CD4-positive, alpha-beta T cell treated with Interleukin-17A for 1 hour (primary cell): Measurements from ENCODE around the gene GNG7.
"Not testable (repeated sequence)": the region's sequence is repeated elsewhere in the genome, so short reads cannot be mapped to it uniquely, and the experiment has no call there.

Experiments
- DNase-seq: peaks from one replicate; pipeline ENCODE4 v3.0.0-alpha.2; 2020

Gene GNG7

DNA sequence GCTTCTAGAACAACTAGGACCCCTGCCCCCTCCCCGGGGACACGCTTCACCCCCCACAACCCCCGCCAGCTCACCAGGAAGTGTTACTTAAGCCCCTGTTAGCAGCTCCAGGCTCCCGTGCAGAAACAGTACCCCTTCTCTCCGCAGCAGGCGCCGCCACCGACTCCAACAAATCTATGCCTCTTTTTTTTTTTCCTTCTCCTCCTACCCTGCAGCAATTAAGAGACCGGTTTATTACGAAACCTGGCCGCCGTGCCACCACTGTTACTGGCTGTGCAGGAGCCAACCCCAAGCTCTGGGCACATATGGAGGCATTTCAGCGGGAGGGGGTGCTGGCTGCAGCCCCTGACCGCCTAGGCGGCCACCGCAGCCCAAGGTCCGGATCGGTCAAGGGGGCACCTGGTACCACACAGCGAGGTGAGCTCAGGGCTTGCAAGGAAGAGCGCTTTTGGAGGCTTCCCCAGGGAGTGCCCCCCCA lies 224.2 kb downstream of the GNG7 start:
- peak; percentile 58 for DNase-seq

DNA sequence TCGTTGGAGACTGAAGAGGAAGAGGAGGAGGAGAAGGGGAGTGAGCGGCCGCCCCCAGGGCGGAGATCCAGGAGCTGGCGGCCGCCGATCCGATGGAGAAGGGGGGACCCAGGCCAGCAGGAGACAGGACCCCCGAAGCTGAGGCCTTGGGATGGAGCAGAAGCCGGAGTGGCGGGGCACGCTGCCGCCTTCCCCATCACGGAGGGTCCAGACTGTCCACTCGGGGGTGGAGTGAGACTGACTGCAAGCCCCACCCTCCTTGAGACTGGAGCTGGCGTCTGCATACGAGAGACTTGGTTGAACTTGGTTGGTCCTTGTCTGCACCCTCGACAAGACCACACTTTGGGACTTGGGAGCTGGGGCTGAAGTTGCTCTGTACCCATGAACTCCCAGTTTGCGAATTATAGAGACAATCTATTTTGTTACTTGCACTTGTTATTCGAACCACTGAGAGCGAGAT lies 224.7 kb downstream of the GNG7 start:
- DNase-seq, result peak; percentile 26

DNA sequence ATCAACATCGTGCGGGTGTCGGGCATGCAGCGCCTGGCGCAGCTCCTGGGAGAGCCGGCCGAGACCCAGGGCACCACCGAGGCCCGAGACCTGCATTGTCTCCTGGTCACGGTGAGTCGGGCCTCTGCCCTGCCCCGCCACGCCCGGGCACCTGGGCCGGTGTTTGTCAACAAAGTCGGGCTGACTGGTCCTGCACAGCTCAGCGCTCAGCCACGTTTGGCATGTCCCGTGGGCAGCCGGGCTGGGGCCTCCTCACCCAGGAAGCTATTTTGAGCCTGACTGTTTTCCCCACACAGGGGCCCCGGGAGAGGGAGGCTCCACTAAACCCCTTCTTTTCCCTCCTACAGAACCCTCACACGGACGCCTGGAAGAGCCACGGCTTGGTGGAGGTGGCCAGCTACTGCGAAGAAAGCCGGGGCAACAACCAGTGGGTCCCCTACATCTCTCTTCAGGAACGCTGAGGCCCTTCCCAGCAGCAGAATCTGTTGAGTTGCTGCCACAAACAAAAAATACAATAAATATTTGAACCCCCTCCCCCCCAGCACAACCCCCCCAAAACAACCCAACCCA lies 225.3 kb downstream of the GNG7 start:
- DNase-seq, result no peak

DNA sequence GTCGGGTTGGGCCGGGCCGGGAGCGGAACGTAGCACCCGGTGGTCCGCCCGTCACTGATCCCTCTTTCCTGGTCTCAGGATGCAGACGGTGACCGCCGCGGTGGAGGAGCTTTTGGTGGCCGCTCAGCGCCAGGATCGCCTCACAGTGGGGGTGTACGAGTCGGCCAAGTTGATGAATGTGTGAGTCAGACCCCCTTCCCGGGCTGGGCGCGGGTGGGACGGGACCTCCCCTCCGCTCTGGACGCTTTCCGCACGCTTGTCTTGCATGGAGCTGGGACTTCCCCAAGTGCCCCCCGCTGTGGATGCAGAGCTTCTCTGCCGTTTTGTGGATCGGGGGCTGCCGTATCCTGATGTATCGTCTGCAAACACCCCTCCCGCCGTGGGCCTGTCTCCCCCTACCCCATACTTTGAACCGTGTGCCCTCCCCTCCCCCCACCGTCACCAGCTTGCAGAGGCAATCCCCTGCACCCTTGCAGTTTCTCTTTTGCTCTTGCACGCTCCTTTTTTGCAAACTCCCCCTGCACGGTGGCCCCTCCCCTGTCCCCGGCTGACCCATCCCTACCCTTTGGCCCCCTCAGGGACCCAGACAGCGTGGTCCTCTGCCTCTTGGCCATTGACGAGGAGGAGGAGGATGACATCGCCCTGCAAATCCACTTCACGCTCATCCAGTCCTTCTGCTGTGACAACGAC lies 225.9 kb downstream of the GNG7 start:
- DNase-seq, result peak; percentile 68

DNA sequence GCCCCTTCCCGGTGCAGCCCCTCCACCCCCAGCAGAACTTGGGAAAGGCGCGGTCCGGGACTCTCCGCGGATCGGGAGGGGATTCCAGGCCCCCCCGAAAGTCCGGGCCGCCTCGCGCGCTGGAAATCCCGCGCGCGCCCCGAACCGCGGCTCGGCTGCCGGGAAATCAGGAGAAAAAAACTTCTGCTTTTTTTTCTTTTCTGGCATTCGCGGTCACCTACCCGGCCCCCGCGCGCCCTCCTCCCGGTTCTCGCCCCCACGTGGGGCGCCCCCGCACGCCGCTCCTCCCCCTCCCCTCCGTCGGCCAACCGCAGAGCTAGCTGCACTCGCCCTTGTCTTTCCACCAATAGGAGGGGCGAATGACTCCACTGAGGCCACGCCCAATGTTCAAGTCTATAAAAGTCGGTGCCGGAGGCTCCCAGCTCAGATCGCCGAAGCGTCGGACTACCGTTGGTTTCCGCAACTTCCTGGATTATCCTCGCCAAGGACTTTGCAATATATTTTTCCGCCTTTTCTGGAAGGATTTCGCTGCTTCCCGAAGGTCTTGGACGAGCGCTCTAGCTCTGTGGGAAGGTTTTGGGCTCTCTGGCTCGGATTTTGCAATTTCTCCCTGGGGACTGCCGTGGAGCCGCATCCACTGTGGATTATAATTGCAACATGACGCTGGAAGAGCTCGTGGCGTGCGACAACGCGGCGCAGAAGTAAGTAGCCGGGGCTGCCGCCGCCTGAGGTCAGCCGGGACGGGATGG lies 226.6 kb downstream of the GNG7 start, which contains the start of gene GADD45B:
Gene GADD45B (plus strand): TSS at position 426 of the 749 bp plus-strand sequence. CDS start 232 bp downstream, at position 658.
- peak; percentile 98 for DNase-seq

DNA sequence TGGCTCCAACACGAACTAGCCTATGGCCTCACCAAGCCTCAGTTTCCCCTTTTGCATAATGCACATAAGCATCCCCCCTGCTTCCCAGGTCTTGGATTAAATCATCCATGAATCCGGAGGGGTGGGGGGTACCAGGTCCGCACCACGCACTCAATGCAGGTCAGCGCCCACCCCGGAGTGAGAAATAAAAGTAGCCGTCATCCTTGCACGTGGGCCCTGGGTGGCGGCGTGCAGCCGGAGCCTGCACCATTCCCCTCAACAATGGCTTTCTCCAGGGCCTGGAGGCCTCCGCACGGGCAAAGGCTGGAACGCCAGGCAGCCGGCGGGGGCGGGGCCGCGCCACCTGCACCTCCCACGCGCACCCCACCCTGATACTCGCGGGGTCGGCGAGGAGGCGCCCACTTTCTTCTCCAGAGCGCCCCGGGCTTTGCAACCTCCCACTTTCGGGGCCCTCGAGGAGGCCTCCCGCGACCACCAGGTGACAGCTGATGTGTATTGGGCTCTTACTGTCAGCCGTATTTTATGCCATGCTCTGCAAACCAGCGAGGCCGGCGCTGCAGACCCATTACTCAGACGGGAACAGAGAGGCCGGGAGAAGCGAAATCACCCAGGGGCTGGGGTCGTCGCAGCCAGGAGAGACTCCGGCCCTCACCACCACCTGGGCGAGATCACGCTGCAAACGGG lies 227.3 kb downstream of the GNG7 start:
- peak; percentile 64 for DNase-seq

DNA sequence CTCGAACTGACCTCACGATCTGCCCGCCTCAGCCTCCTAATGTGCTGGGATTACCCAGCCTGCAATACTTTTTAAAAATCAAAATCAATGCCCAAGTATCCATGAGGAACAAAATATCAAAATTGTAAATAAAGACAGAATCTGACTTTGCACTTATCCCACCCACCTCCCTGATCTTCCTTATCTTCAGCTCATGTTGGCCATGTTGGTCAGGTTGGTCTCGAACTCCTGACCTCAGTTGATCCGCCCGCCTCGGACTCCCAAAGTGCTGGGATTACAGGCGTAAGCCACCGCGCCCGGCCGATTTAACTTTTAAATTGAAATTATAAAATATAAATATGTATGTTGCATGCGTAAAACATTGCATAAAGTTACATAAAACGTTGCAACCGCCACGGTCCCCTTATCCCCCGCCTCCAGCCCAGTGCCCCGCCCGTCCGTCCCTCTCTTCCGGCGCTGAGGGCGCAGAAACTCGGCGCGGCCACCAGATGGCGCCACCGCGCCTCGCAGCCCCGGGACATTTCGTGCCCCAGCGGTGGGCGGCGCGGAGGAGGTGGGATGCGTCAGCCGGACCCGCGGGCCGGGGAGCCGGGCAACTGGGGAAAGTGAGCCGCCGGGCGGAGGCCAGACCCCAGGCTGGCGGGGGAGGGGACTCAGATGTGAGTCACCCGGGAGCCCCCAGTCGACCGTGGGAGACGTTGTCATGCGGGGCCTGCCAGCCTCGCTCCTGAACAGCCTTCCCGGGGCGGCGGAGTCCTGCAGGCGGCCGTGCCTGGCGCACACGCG lies 228.1 kb downstream of the GNG7 start:
- DNase-seq, result peak; percentile 87

DNA sequence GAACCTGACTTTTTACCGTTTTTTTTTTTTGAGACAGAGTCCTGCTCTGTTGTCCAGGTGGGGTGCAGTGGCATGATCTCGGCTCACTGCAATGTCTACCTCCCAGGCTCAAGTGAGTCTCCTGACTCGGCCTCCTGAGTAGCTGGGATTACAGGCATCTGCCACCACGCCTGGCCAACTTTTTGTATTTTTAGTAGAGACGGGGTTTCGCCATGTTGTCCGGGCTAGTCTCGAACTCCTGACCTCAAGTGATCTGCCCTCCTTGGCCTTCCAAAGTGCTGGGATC lies 232.6 kb downstream of the GNG7 start:
- not testable (repeated sequence) for DNase-seq

DNA sequence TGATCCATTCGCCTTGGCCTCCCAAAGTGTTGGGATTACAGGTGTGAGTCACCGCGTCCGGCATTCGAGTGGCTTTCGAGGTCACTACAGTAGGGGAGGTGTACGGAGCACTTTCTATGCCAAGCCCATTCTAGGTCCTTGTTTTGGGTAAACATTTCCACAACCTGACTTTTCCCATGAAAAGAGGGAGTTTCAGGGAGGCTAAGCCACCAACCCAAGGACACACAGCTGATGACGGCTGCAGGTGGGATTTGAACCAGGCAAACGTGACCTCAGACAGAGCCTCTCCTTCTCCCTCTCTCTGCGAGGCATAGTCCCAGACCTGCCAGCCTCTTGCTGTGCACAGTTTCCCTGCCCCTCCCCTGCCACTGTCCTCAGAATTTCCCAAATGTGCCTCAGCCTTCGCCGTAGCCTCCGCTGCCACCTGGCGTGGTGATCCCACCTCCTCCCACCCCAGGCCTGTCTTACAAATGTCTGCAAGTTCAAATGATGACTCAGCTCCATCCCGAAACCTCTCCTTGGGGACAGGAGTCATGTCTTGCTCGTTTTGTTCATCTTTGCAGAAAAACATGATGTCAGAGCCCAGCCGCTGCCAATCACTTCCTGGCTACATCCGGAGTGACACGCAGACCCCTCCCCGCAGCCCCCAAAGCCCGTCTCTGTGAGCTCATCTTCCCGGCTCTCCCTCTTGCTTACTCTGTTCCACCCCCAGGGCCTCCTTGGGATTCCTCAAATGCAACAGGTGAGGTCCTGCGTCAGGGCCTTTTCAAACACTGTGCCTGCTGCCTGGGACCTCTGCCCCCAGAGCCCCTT lies 233.2 kb downstream of the GNG7 start:
- DNase-seq, result no peak

DNA sequence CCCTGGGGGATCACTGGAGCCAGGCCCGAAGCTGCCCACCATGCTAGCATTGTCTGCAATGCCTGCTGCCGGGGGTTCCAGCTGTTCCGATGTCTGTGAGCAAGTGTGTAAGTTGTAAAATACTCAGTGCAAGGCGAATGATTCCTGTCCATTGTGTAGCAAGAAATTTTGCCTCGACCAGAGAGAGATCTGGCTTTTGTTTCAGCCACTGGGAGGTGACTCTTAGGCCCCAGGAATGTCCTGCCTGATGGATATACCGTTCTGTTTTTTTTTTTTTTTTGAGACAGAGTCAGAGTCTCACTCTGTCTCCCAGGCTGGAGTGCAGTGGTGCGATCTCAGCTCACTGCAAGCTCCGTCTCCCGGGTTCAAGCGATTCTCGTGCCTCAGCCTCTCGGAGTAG lies 233.9 kb downstream of the GNG7 start:
- no peak for DNase-seq

DNA sequence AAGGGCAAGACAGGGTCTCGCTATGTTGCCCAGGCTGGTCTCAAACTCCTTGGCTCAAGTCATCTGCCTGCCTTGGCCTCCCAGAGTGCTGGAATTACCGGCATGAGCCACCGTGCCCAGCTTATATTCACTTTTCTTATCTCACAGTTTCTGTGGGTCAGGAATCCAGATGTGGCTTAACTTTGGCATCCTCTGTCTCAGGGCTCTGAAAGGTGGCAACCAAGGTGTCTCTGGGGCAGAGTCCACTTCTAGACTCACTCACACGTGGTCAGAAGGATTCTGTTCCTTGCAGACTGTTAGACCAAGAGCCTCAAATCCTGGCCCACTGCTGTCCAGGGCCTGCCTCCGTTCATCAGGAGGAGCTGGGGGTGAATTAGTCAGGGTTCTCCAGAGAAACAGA lies 238.1 kb downstream of the GNG7 start:
- DNase-seq, result no peak

DNA sequence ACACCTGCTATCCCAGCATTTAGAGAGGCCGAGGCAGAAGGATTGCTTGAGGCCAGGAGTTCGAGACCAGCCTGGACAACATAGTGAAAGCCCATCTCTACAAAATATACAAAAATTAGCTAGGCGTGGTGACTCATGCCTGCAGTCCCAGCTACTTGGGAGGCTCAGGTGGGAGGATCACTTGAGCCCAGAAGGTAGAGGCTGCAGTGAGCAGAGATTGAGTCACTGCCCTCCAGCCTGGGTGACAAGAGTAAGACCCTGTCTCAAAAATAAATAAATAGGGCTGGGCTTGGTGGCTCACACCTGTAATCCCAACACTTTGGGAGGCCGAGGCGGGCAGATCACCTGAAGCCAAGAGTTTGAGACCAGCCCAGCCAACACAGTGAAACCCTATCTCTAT lies 238.8 kb downstream of the GNG7 start:
- DNase-seq, result not testable (repeated sequence)

DNA sequence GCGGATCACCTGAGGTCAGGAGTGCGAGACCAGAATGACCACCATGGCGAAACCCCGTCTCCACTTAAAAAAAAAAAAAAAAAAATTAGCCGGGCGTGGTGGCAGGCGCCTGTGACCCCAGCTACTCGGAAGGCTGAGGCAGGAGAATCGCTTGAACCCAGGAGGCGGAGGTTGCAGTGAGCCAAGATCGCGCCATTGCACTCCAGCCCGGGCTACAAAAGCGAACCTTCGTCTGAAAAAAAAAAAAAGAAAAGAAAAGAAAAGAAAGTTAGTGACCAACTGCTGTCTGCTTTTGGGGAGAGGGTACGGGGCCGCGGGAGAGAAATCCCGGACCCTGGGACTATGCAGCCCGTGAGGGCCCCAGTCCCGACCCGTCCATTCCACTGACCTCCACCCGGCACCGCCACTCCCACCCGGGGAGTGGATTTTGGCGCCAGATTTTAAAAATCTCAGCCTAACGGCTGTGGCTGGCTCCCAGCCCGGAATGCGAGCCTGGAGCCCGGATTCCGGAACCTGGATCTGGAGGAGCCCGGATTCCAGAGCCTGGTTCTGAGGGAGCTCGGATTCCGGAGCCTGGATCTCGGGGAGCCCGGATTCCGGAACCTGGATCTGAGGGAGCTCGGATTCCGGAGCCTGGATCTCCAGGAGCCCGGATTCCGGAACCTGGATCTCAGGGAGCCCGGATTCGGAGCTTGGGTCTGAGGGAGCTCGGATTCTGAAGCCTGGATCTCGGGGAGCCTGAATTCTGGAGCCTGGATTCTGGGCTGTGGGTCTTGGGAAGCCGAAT lies 239.7 kb downstream of the GNG7 start:
- no peak for DNase-seq

DNA sequence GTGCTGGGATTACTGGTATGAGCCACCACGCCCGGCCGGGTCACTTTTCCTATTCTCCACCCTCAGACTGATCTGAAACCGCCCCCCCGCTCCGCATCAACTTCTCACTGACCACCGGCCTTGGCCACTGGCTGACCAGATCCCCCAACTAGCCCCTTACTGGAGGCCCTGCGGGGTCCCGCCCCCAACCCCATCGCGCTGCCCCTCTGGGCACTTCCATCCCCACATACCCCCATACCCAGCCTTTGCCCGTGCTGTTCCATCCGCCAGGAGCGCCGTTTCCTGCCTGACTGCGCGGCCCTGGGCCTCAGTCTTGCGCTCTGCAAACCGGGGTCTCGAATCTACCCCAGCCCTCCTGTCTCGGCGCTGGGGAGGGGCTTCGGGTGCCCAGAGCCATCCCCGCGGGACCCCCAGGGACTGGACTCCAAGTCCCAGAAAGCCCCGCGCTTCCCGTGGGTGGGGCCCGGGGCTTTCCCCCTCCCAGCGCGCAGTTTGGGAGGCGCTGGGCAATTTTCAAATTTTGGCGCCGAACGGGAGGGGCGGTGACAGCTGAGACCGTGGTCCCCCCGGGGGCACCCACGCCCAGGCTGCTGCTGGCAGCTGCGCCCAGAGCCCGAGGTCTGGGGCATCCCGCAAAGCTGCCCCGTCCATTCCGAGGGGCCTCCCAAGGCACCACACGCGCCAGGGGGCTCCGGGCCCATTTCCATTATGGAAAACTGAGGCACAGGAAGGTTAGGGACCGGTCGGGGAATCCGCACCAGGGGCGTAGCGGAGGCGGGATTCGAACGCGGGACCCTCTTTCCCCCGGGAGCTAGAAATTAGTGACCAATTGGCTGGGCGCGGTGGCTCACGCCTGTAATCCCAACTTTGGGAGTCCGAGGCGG lies 240.5 kb downstream of the GNG7 start:
- DNase-seq, result peak; percentile 58
